GM21390 (cell line): ENCODE measurements around the gene PREB.

Experiments
- ATAC-seq: cut with Tn5 transposase; IDR thresholded peaks from one replicate; pipeline ENCODE4 v1.9.1; 2021; ENCODE audit not compliant: unreplicated experiment

Gene PREB

DNA sequence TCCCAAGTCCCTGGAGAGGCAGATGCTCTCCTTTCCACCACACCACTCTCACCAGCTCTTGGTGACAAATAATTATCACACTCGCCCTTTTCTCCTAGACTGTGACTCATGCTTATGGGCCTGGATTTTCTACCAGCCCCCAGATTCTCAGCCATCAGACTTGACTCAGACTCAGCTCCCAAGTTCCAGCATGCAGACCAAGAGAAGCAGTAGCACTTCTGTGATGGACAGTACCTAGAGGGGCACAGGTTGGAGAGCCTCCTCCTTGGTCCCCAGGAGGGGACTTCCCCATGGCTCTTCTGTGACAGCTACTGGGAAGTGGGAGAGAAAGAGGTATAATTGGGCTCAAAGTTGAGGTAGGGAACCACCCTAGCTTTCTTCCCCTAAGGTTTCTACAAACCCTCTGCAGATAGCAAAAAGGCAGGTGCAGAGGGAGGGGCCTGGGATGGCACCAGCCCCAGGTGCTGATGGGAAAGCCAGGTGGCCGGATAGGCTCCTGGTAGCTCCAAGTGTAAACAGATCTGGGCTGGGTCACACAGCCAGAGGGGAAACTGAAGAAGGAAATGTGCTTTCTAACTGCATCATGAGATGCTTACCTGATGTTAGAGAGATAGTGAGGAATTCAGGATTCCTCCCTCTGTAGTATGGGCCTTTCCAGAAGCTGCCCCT is 18.5 kb upstream of the PREB start:
- ATAC-seq = no peak

- ATAC-seq = no peak
Observed at GRCh38 chr2:27152102-27152795, 17.8 kb upstream of the PREB start.

DNA sequence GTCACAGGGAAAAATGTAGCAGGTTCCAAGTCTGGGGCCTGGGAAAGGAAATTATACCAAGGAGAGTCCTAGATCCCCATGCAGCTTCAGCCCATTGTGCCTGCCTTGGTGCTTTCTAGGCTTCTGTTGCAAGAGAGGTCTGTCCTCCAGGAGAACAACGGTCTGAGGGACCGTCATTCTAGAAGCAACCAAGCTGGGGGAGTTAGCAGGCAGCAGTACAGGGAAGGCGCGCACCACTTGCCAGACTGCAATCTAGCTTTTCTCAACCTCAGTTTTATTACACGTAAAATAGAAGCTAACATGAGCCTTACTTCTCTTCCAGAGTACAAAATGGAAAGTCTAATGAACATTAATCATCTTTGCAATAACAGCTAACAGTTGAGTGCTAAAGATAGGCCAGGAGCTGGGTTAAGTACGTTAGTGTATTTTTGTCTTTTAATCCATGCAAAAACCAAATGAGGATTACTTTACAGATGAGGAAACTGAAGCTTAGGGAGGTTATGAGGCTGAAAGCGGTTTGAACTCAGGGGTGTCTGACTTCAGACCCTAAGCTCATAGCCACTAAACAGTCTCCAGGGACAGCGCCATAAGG is 16.3 kb upstream of the PREB start:
- no peak for ATAC-seq

DNA sequence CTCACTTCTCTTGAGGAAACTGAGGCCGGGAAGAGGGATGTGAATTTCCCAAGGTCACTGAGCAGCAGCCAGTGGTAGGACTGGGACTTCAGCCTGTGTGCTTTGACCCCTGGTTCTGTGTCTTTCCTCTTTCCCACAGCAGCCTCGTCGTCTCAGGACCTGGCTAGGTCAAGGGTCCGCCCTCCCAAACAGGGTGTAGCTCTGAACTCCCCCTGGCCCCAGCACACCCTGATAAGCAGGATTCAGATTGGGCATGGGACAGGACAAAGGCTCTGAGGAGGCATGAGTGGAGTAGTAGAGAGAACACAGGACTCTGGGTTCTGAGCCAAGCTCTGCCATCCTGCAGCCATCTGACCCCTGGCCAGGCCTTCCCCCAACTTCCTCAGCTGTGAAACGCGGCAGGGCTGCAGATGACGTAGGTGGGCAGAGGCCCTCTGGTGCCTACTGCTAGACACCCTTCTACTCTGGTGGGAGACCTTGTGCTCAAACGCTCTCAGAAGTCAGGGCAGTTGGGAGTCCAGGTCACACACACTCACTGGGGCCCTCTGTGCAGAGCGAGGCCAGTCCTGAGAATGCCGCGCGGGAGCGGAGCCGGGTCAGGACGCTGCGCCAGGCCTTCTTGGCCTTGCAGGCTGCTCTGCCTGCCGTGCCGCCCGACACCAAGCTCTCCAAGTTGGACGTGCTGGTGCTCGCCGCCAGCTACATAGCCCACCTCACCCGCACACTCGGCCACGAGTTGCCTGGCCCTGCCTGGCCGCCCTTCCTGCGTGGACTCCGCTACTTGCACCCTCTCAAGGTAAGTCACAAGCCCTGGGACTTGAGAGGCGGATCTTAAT is 15.4 kb upstream of the PREB start:
- no peak for ATAC-seq

DNA sequence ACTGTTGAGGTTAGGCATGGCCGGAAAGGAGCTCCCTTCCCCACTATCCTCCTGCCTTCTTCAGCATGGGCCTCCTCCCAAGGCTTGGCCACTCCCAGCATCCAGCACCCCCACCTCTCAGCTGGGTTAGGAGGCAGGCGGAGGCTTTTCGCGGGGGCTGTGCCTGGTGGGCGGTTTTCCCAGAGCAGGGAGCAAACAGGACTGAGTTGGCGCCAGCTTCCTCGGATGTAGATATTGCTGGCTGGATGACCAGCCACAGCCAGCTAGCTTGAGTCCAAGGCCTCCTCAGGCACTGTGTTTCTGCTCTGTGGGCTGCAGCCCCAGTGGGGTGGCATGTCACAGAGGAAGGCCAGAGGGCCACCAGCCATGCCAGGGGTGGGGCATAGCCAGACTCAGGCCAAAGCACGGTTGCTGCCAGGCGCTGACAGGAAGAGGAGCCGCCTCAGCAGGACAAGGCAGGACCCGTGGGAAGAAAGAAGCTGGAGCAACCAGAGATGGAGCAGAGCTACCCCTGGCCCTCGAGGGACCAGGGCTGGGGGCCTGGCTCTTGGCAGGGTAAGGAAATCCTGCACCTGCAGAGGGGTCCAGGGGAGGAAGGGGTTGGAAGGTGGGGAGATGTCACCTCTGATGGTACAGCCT is 14.5 kb upstream of the PREB start, which contains the start of gene TCF23:
Gene TCF23 (plus strand): TSS at position 204 of the 639 bp plus-strand sequence. CDS start 130 bp downstream, at position 334.
- ATAC-seq = no peak

- ATAC-seq = no peak
Observed at GRCh38 chr2:27147935-27148334, 13.5 kb upstream of the PREB start.

- ATAC-seq = no peak
Observed at GRCh38 chr2:27145682-27146081, 11.2 kb upstream of the PREB start.

DNA sequence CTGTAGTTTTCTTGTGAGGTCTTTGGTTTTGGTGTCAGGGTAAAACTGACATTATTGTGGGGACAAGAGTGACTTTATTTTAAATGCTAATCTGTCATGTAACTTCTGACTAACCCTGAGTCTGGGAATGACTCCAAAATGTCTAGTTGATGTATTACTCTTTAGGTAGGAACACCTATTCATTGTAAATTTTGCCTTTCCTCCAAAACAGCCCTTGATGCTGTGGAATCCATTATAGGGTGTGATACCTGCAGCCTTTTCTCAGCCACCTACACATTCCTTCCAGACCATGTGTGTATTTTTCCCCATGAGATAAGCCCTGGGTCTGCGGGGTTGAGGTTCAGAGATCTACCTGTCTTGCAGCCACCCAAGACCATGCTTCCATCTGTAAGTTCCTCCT is 8.8 kb upstream of the PREB start:
- no peak for ATAC-seq

GRCh38 chr2:27139310-27139709 is 4.9 kb upstream of the PREB start, which contains the start of gene PRR30:
PRR30 (minus strand) TSS chr2:27139410; CDS start chr2:27138329, 1,081 bp downstream.
- no peak for ATAC-seq

- no peak for ATAC-seq
Observed at GRCh38 chr2:27138111-27138510, 3.7 kb upstream of the PREB start.

GRCh38 chr2:27137322-27137935 is 3.0 kb upstream of the PREB start:
- ATAC-seq = no peak

- no peak for ATAC-seq
Observed at GRCh38 chr2:27136751-27137150, 2.3 kb upstream of the PREB start.

GRCh38 chr2:27135478-27135955 is 1.1 kb upstream of the PREB start:
- no peak for ATAC-seq

DNA sequence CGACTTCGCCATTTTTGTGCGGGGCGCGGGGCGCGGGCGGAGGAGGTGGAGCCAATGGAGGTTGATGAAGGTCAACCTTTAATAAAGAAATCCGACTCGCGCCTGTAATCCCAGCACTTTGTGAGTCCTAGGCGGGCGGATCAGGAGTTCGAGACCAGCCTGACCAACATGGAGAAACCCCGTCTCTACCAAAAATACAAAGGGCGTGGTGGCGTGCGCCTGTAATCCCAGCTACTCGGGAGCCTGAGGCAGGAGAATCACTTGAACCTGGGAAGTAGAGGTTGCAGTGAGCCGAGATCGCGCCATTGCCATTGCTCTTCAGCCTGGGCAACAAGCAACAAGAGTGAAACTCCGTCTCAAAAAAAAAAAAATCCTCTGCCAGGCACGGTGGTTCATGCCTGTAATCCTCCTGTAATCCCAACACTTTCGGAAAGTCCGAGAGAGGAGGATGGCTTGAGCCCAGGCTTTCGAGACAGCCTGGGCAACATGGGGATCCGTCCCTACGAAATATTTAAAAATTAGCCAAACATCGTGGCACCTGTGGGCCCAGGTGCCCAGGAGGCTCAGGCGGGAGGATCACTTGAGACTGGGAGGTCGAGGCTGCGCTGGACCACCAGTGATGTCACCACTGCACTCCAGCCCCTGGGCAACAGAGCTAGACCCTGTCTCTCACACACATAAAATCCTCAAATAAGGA is 493 bp upstream of the PREB start:
- no peak for ATAC-seq

DNA sequence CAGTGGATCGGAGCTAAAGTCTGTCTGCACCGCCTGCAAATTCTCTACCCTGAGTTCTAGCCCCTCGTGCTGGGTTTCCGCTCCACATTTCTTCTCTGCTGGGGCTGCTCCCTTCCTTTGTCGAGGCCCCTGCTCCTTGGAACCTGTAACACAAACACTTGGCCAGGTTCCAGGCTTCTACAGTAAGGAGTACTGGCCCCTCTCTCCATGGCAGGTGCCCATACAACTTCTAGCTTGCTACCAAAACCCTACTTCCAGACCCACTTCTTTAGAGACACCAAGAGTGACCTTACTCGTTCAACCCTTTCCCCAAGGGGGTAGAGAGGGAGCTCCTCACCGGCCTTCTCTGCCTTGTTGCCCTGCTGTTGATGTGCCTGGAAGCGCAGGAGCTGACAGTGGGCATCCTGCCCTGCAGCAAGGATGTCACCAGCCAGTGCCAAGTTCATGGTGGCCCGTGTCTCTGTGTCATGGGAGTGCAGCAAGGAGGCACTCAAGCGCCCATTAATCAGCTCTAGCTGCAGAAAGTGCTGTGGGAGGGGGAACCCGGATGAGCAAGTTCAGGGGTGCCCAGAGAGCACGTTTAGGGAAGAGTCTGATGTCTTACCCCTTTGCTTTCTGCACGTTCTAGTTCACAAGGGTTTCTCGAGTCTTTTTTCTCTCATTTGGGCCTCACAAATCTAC is 1.1 kb downstream of the PREB start:
- ATAC-seq = no peak

DNA sequence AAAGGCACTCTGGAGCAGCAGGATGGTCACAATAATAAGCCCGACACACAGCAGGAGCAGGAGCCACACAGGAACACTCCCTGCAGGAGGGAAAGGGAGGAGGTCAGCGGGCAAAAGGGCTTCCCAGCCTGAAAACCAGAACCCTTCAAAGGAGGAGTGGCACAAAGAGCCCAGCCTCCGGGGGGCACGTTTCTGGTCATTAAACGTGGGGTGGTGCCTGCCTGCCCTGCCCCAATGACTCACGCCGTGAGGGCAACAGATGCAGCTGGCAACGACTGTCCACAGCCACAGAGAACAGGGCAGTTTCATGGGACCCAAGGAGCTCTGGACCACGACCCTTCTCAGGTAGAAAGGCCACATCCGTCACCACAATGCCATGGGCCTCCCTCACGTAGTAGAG is 3.0 kb downstream of the PREB start:
- no peak for ATAC-seq

DNA sequence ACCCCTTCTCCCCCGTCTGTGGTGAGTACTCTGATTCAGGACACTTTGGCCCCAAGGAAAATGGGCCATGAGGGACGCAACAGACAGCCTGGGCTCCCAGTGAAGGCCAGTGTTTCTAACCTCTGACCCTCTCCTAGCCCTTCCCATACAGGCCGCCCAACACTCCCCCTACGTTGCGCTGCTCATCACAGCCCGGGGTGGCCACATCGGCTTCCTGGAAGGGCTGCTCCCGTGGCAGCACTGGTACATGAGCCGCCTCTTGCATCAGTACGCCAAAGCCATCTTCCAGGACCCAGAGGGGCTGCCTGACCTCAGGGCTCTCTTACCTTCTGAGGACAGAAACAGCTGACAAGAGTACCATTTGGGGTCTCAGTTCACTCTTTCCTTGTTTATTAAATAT is 4.0 kb downstream of the PREB start:
- no peak for ATAC-seq

GRCh38 chr2:27128668-27129571 is 5.5 kb downstream of the PREB start:
- ATAC-seq = no peak
